Peyer's patch (tissue), 4 donors: ENCODE data around the gene ABLIM1.

Experiments used
- CTCF ChIP-seq, 6 experiments: fragments of 450-650 bp in 4 of 6; fragments of 200-600 bp in 2 of 6; sonication (generic) in 1 of 6; IDR thresholded peaks; one replicate each; pipeline ENCODE4 v1.5.1; 2017 to 2019; ENCODE audit warnings: antibody characterized with exemption in 6 of 6, mild to moderate bottlenecking in 3 of 6, moderate library complexity in 1 of 6
- POLR2A ChIP-seq, 2 donors: fragments of 450-650 bp; IDR thresholded peaks; one replicate each; pipeline ENCODE4 v1.5.1; 2017; ENCODE audit warnings: antibody characterized with exemption in 2 of 2, mild to moderate bottlenecking in 2 of 2, moderate library complexity in 2 of 2

GRCh38 chr10:114631090-114631665, 26.9 kb downstream of the ABLIM1 start:
- TF ChIP-seq CTCF (IDR thresholded peaks at IDR 0.05) (no peak), POLR2A (IDR thresholded peaks at IDR 0.05) (no peak)
